Neural crest cell (in vitro differentiated cells): ENCODE results near the gene DUSP3. TPM values are rescaled to one million over a fixed set of nuclear protein-coding genes. Genes with fewer than 3 reads are reported as not detected.

ENCODE experiments used
- DNase-seq: peaks from one replicate; pipeline ENCODE4 v3.0.0; 2021; ENCODE audit warnings: low read depth, mixed read lengths, low spot score
- H3K27ac Mint-ChIP-seq: one replicate; pipeline ENCODE4 v1.8.0; 2021; ENCODE audit warnings: mild to moderate bottlenecking, mixed read lengths; ENCODE audit not compliant: unreplicated experiment
- H3K27me3 Mint-ChIP-seq: 2 replicates; pipeline ENCODE4 v1.8.0; 2021; ENCODE audit warnings: low read depth, mild to moderate bottlenecking, mixed read lengths
- H3K36me3 Mint-ChIP-seq: 2 replicates; pipeline ENCODE4 v1.8.0; 2021; ENCODE audit warnings: low read depth, mild to moderate bottlenecking, mixed read lengths
- H3K4me1 Mint-ChIP-seq: 2 replicates; pipeline ENCODE4 v1.8.0; 2021; ENCODE audit warnings: mixed read lengths
- H3K4me3 Mint-ChIP-seq: one replicate; pipeline ENCODE4 v1.8.0; 2021; ENCODE audit warnings: mild to moderate bottlenecking, mixed read lengths
- H3K9me3 Mint-ChIP-seq: 2 replicates; pipeline ENCODE4 v1.8.0; 2021; ENCODE audit warnings: mixed read lengths
- total RNA-seq: library from RNA; stranded (reverse); gene quantifications from 2 replicates; pipeline ENCODE4 v1.2.1, GENCODE V29; 2021
- TF ChIP-seq, protein P1 (sequence below): fragments of 200-600 bp; sonication (generic); conservative IDR thresholded peaks from 2 replicates; pipeline ENCODE4 v1.5.0; 2021; ENCODE audit warnings: antibody characterized with exemption, mild to moderate bottlenecking

DUSP3 gene
- total RNA-seq, 1 donor from 2014 or later: 33.3 TPM

DNA sequence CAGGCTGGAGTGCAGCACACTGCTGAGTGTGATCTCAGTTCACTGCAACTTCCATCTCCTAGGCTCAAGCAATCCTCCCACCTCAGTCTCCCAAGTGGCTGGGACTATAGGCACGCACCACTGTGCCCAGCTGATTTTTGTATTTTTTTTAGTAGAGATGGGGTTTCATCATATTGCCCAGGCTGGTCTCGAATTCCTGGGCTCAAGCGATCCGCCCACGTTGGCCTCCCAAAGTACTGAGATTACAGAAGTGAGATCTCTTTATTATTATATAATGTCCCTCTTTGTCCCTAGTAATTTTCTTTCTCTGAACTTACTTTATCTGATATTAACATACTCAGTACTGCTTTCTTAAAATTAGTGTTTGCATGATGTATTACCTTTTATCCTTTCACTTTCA is 9.8 kb upstream of the DUSP3 start:
- Mint-ChIP-seq H3K9me3 (peaks cover 4% of the 10 kb centered on the region), H3K4me3 (no peak overlapping the region), H3K27ac (no peak overlapping the region), H3K36me3 (no peaks in the 10 kb centered on the region), H3K4me1 (peaks cover 15% of the 10 kb centered on the region), H3K27me3 (peaks cover 5% of the 10 kb centered on the region)
- TF ChIP-seq, protein P1, sequence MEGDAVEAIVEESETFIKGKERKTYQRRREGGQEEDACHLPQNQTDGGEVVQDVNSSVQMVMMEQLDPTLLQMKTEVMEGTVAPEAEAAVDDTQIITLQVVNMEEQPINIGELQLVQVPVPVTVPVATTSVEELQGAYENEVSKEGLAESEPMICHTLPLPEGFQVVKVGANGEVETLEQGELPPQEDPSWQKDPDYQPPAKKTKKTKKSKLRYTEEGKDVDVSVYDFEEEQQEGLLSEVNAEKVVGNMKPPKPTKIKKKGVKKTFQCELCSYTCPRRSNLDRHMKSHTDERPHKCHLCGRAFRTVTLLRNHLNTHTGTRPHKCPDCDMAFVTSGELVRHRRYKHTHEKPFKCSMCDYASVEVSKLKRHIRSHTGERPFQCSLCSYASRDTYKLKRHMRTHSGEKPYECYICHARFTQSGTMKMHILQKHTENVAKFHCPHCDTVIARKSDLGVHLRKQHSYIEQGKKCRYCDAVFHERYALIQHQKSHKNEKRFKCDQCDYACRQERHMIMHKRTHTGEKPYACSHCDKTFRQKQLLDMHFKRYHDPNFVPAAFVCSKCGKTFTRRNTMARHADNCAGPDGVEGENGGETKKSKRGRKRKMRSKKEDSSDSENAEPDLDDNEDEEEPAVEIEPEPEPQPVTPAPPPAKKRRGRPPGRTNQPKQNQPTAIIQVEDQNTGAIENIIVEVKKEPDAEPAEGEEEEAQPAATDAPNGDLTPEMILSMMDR: no peak
- no peak for DNase-seq

DNA sequence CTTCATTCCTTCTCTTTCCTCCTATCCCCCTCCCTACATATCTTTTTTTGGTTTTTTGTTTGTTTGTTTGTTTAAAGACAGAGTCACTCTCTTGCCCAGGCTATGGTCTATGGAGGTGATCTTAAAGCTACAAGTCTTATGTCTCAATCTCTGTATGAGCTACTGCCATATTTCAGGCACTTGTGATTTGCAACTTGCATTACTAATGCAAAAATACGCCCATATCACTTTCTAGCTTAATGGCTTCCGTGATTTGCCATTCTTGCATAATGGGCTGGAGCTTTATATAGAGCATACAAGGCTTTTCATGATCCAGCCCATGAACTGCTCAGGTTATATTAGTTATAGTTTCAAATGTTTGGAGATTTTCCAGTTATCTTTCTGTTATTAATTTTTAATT is 9.0 kb upstream of the DUSP3 start:
- no peak overlapping the region for H3K4me3 Mint-ChIP-seq

DNA sequence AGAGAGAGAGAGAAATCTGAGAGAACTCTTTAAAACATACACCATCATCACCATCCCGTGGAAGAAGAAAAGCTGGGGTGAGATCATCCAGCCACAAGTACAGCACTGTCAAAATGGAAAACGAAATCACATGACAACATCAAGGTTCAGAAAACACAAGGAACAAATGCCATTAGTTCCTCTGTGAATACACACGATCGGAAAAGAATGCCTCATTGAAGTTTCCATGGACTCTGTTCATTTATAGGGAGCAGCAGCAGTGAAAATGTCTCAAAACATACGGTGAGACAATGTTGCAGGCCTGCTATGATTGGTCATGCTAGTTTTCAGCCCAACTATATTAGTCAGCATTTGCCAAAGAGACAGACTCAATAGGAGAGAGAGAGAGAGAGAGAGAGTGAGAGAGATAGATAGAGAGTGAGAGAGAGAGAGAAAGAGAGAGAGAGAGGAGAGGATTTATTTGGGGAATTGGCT is 5.9 kb upstream of the DUSP3 start:
- DNase-seq: no peak
- Mint-ChIP-seq H3K27ac (no peak overlapping the region), H3K36me3 (no peaks in the 10 kb centered on the region), H3K4me1 (peaks cover 6% of the 10 kb centered on the region), H3K9me3 (no peaks in the 10 kb centered on the region), H3K4me3 (no peak overlapping the region), H3K27me3 (peaks cover 19% of the 10 kb centered on the region)
- TF ChIP-seq, protein P1: no peak

More for the DNA sequence above, 9.0 kb upstream of the DUSP3 start:
- no peak for DNase-seq
- Mint-ChIP-seq H3K27me3 (peaks cover 2% of the 10 kb centered on the region), H3K27ac (no peak overlapping the region), H3K4me1 (peaks cover 15% of the 10 kb centered on the region), H3K9me3 (peaks cover 2% of the 10 kb centered on the region), H3K36me3 (no peaks in the 10 kb centered on the region)
- TF ChIP-seq, protein P1: no peak

DNA sequence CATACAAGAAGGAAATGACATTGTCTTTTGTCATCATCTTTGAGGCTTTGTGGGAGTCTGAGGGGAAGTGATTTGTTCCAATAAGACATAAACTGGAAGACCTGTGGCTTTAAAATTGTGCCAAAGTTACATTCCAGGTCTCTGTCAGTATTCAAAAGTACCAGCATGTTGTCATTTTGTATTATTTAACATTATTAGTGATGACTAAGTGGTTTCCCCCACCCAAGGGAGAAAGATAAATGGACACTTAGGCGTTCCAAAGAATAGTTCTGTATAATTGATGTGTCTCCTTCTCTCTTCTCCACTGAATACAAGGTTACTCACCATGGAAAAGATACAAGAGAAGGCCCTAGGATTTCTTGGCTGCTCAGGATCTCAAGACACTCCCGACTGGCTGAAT is 5.3 kb upstream of the DUSP3 start:
- peaks cover 12% of the 10 kb centered on the region for H3K4me1 Mint-ChIP-seq
- H3K4me3 Mint-ChIP-seq: no peak overlapping the region
- no peak overlapping the region for H3K27ac Mint-ChIP-seq
- TF ChIP-seq, protein P1: no peak
- peaks cover 24% of the 10 kb centered on the region for H3K27me3 Mint-ChIP-seq
- no peaks in the 10 kb centered on the region for H3K9me3 Mint-ChIP-seq
- no peaks in the 10 kb centered on the region for H3K36me3 Mint-ChIP-seq
- no peak for DNase-seq

DNA sequence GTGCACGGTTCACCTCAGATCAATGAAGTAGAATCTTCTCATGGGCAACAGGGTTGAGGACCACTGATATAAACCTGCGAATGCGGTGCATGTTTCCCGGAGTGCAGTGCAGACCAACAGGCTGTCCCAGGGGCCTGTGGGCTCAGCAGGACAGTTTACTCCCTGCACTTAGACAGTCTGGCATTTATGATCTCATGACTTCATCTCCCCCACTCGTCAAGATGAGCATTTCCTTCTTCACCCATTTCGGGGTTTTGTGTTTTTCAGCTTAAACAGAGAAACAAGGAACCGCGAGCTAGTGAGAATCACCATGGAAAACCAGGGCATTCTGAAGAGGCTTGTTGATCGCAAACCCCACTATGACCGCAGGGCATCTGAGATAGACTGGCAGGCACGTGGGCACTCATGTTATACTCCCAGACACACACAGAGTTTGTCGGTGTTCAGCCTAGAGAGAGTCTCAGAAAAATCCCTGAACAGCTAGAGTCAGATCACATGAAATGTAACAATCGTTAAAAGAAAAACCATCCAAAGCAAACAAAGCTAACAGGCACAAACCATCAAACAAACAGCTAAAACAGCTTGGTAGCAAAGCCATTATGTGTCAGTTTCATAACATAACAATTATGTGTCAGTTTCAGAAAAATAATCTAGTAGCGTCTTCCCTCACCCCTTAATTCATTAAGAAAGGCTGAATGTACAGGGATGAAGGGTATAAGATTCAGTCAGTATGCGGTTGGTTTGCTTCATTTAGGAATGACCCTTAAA is 4.3 kb upstream of the DUSP3 start:
- no peaks in the 10 kb centered on the region for H3K9me3 Mint-ChIP-seq
- peaks cover 13% of the 10 kb centered on the region for H3K4me1 Mint-ChIP-seq
- H3K27me3 Mint-ChIP-seq: peaks cover 24% of the 10 kb centered on the region
- TF ChIP-seq, protein P1: no peak
- H3K36me3 Mint-ChIP-seq: no peaks in the 10 kb centered on the region
- no peak overlapping the region for H3K4me3 Mint-ChIP-seq
- no peak for DNase-seq
- H3K27ac Mint-ChIP-seq: no peak overlapping the region
